Measurements from ENCODE around the gene CABP2. TPM values are rescaled to one million over a fixed set of nuclear protein-coding genes. Genes with fewer than 3 reads are reported as not detected.
A peak's percentile ranks its signal among the peaks of the same experiment; 100 is the strongest.

Gene CABP2
- total RNA-seq, 4 donors from 2014 or later, result not detected

- intact Hi-C loops (cut with DNase I; ENCODE audit: low total_unique reads) (no loop called here), in situ Hi-C loops (cut with MboI; ENCODE audit: low pct_ligation_motif_present in 1 of 4, low pct_unique_long_range_greater_than_20kb in 1 of 4, low sequenced_read_pairs in 3 of 4) (loop anchor here in 2 of 4 donors (10.0 kb wide), 1 partner anchor 95 kb away; the partner anchor contains the start of gene RAD9A (in 2 of the 2))
- H3K36me3 ChIP-seq, result peaks cover 0 to 14% (median 4%) of the 10 kb centered on the region in 4 donors
- 87% methylated on average over 23 of the region's 23 CpGs; no CpG with 5 or more reads in 1 of the 2 donors for WGBS, 2 donors (ENCODE audit: low coverage in 1 of 2)
- H3K9me3 ChIP-seq, result no peaks in the 10 kb centered on the region
- DNase-seq, result no peak
- TF ChIP-seq EP300 (IDR thresholded peaks at IDR 0.05; ENCODE audit: low read depth), result no peak
- TF ChIP-seq, protein P1, sequence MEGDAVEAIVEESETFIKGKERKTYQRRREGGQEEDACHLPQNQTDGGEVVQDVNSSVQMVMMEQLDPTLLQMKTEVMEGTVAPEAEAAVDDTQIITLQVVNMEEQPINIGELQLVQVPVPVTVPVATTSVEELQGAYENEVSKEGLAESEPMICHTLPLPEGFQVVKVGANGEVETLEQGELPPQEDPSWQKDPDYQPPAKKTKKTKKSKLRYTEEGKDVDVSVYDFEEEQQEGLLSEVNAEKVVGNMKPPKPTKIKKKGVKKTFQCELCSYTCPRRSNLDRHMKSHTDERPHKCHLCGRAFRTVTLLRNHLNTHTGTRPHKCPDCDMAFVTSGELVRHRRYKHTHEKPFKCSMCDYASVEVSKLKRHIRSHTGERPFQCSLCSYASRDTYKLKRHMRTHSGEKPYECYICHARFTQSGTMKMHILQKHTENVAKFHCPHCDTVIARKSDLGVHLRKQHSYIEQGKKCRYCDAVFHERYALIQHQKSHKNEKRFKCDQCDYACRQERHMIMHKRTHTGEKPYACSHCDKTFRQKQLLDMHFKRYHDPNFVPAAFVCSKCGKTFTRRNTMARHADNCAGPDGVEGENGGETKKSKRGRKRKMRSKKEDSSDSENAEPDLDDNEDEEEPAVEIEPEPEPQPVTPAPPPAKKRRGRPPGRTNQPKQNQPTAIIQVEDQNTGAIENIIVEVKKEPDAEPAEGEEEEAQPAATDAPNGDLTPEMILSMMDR (IDR thresholded peaks at IDR 0.05), result no peak
- no peak for TF ChIP-seq POLR2AphosphoS5 (IDR thresholded peaks at IDR 0.05)
- TF ChIP-seq POLR2A (IDR thresholded peaks at IDR 0.05), result no peak
- H3K4me3 ChIP-seq, result no peak overlapping the region
- peaks cover 0 to 17% (median 8%) of the 10 kb centered on the region in 4 donors for H3K4me1 ChIP-seq
- H3K27ac ChIP-seq, result no peak overlapping the region
- H3K27me3 ChIP-seq, result no peaks in the 10 kb centered on the region
These were observed 33.1 kb downstream of the CABP2 start for GRCh38 chr11:67489885-67490726.

DNA sequence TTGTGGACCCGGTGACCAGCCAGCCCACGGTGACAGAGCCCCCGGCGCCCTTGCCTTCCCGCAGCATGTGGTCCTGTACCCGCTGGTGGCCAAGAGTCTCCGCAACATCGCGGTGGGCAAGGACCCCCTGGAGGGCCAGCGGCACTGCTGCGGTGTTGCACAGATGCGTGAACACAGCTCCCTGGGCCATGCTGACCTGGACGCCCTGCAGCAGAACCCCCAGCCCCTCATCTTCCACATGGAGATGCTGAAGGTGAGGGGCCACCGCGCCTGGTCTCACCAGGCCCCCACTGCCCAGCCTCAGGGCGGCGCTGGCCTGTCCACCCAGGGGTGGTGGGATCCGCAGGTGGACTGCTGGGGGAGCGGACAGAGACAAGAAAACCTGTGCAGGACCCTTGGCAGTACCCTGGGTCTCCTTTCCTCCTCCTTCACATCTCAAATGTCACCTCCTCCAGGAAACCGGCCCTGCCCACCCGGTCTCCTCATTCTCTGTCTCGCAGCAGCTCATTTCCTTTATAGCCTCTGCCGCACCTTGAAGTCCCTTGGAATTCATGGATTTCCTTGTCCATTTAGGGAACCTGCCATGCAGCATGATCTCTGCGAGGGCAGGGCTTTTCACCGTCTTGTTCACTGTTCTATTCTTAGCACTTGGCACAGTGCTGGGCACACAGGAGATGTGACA is 33.9 kb downstream of the CABP2 start:
- intact Hi-C loops (cut with DNase I; ENCODE audit: low total_unique reads) (no loop called here), in situ Hi-C loops (cut with MboI; ENCODE audit: low pct_ligation_motif_present in 1 of 4, low pct_unique_long_range_greater_than_20kb in 1 of 4, low sequenced_read_pairs in 3 of 4) (loop anchor here in 2 of 4 donors (10.0 kb wide), 1 partner anchor 95 kb away; the partner anchor contains the start of gene RAD9A (in 2 of the 2))
- TF ChIP-seq EP300 (IDR thresholded peaks at IDR 0.05; ENCODE audit: low read depth) (no peak), POLR2AphosphoS5 (IDR thresholded peaks at IDR 0.05) (no peak), POLR2A (IDR thresholded peaks at IDR 0.05) (no peak)
- TF ChIP-seq, protein P1 (IDR thresholded peaks at IDR 0.05), result no peak
- Histone ChIP-seq H3K9me3 (no peaks in the 10 kb centered on the region), H3K36me3 (peaks cover 0 to 14% (median 4%) of the 10 kb centered on the region in 4 donors), H3K4me3 (no peak overlapping the region), H3K27me3 (no peaks in the 10 kb centered on the region), H3K27ac (no peak overlapping the region), H3K4me1 (peaks cover 0 to 19% (median 13%) of the 10 kb centered on the region in 4 donors)
- WGBS, 2 donors (ENCODE audit: low coverage in 1 of 2), result 40 to 79% methylated on average over 3 to 23 of the region's 25 CpGs
- DNase-seq, result peak; percentile 47

DNA sequence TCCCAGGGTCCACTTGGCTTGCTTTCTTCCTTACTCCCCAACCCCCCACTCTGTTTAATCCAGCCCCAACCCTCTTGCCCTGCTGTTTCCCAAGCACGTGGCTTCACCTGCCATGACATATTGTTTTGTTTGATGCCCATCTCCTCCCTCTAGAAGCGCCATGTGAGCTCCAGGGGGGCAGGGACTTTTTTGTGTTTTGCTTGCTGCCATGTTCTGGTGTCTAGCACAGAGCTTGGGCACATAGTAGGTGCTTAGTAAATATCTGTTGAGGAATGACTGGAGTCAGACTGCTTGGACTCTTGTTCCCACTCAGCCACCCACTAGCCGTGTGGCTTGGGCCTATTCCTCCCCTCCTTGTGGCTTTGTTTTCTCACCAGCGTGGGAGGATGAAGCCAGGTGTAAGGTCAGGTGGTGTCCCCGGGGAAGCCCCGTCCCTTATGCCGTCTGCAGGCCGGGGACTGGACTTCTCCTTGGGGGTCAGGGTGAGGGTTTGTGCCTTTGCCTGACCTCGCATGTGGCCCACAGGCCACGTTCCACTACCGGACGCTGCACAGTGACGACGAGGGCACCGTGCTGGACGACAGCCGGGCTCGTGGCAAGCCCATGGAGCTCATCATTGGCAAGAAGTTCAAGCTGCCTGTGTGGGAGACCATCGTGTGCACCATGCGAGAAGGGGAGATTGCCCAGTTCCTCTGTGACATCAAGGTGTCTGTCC is 36.6 kb downstream of the CABP2 start:
- peak overlapping the region in 3 of 4 donors; percentile 8 to 59 (median 57) for H3K27ac ChIP-seq
- 69% methylated on average over 20 of the region's 20 CpGs; no CpG with 5 or more reads in 1 of the 2 donors for WGBS, 2 donors (ENCODE audit: low coverage in 1 of 2)
- in situ Hi-C loops (cut with MboI; ENCODE audit: low pct_ligation_motif_present in 1 of 4, low pct_unique_long_range_greater_than_20kb in 1 of 4, low sequenced_read_pairs in 3 of 4) (loop anchor here in 2 of 4 donors (10.0 kb wide), 1 partner anchor 92 kb away; the partner anchor contains the start of gene RAD9A (in 2 of the 2)), intact Hi-C loops (cut with DNase I; ENCODE audit: low total_unique reads) (no loop called here)
- no peak overlapping the region for H3K4me3 ChIP-seq
- H3K4me1 ChIP-seq, result peaks cover 15 to 36% (median 25%) of the 10 kb centered on the region in 4 donors
- DNase-seq, result peak; percentile 60
- no peaks in the 10 kb centered on the region for H3K9me3 ChIP-seq
- TF ChIP-seq POLR2A (IDR thresholded peaks at IDR 0.05), result no peak
- no peak for TF ChIP-seq EP300 (IDR thresholded peaks at IDR 0.05; ENCODE audit: low read depth)
- no peak for TF ChIP-seq POLR2AphosphoS5 (IDR thresholded peaks at IDR 0.05)
- TF ChIP-seq, protein P1 (IDR thresholded peaks at IDR 0.05), result no peak
- peaks cover 0 to 5% (median 2%) of the 10 kb centered on the region in 4 donors for H3K36me3 ChIP-seq
- H3K27me3 ChIP-seq, result no peaks in the 10 kb centered on the region

All from transverse colon (tissue), 4 donors.